Endothelial cell (in vitro differentiated cells): Measurements from ENCODE around the gene AFG3L2. TPM values are rescaled to one million over a fixed set of nuclear protein-coding genes. Genes with fewer than 3 reads are reported as not detected.
A peak's percentile ranks its signal among the peaks of the same experiment; 100 is the strongest.

Experiments
- DNase-seq: peaks from one replicate; pipeline ENCODE4 v3.0.0; 2021; ENCODE audit warnings: low spot score
- H3K27ac Mint-ChIP-seq: one replicate; pipeline ENCODE4 v1.8.0; 2021; ENCODE audit warnings: mixed read lengths, inconsistent platforms; ENCODE audit not compliant: unreplicated experiment
- H3K27me3 Mint-ChIP-seq: one replicate; pipeline ENCODE4 v1.8.0; 2021; ENCODE audit warnings: mild to moderate bottlenecking, moderate library complexity, mixed read lengths, inconsistent platforms; ENCODE audit not compliant: unreplicated experiment
- H3K36me3 Mint-ChIP-seq: one replicate; pipeline ENCODE4 v1.8.0; 2021; ENCODE audit warnings: mild to moderate bottlenecking, low read depth, mixed read lengths, inconsistent platforms; ENCODE audit not compliant: unreplicated experiment
- H3K4me1 Mint-ChIP-seq: one replicate; pipeline ENCODE4 v1.8.0; 2021; ENCODE audit warnings: mild to moderate bottlenecking, mixed read lengths, inconsistent platforms; ENCODE audit not compliant: unreplicated experiment
- H3K4me3 Mint-ChIP-seq: one replicate; pipeline ENCODE4 v1.8.0; 2021; ENCODE audit warnings: mild to moderate bottlenecking, mixed read lengths, inconsistent platforms; ENCODE audit not compliant: unreplicated experiment
- H3K9me3 Mint-ChIP-seq: one replicate; pipeline ENCODE4 v1.8.0; 2021; ENCODE audit warnings: mixed read lengths, inconsistent platforms; ENCODE audit not compliant: unreplicated experiment
- total RNA-seq: library from RNA; stranded (reverse); fragmentation: NEBNext Ultra II Directional; extraction: Animal tissue kit (Norgen Biotek cat#: 25700); gene quantifications from one replicate; pipeline ENCODE4 v1.2.1, GENCODE V29; 2021; ENCODE audit not compliant: unreplicated experiment
- TF ChIP-seq, protein P1 (sequence below): fragments of 200-600 bp; sonication (generic); IDR thresholded peaks from one replicate; pipeline ENCODE4 v1.5.0; 2021; ENCODE audit warnings: antibody characterized with exemption; ENCODE audit not compliant: unreplicated experiment

AFG3L2 gene
- total RNA-seq, 1 donor from 2014 or later = 47.7 TPM

- Mint-ChIP-seq H3K36me3 (peaks cover 29% of the 10 kb centered on the region), H3K4me1 (peaks cover 10% of the 10 kb centered on the region), H3K9me3 (no peaks in the 10 kb centered on the region), H3K4me3 (peak overlapping the region; percentile 37), H3K27ac (peak overlapping the region; percentile 74), H3K27me3 (peaks cover 7% of the 10 kb centered on the region)
- TF ChIP-seq, protein P1, sequence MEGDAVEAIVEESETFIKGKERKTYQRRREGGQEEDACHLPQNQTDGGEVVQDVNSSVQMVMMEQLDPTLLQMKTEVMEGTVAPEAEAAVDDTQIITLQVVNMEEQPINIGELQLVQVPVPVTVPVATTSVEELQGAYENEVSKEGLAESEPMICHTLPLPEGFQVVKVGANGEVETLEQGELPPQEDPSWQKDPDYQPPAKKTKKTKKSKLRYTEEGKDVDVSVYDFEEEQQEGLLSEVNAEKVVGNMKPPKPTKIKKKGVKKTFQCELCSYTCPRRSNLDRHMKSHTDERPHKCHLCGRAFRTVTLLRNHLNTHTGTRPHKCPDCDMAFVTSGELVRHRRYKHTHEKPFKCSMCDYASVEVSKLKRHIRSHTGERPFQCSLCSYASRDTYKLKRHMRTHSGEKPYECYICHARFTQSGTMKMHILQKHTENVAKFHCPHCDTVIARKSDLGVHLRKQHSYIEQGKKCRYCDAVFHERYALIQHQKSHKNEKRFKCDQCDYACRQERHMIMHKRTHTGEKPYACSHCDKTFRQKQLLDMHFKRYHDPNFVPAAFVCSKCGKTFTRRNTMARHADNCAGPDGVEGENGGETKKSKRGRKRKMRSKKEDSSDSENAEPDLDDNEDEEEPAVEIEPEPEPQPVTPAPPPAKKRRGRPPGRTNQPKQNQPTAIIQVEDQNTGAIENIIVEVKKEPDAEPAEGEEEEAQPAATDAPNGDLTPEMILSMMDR = no peak
- no peak for DNase-seq
Observed at GRCh38 chr18:12326711-12327460, 50.1 kb downstream of the AFG3L2 start.

- peaks cover 7% of the 10 kb centered on the region for H3K27me3 Mint-ChIP-seq
- H3K9me3 Mint-ChIP-seq = no peaks in the 10 kb centered on the region
- TF ChIP-seq, protein P1 = no peak
- no peak for DNase-seq
- H3K27ac Mint-ChIP-seq = no peak overlapping the region
- H3K36me3 Mint-ChIP-seq = peaks cover 36% of the 10 kb centered on the region
- H3K4me3 Mint-ChIP-seq = peak overlapping the region; percentile 4
- H3K4me1 Mint-ChIP-seq = peaks cover 17% of the 10 kb centered on the region
Observed at GRCh38 chr18:12325726-12326245, 51.2 kb downstream of the AFG3L2 start.

DNA sequence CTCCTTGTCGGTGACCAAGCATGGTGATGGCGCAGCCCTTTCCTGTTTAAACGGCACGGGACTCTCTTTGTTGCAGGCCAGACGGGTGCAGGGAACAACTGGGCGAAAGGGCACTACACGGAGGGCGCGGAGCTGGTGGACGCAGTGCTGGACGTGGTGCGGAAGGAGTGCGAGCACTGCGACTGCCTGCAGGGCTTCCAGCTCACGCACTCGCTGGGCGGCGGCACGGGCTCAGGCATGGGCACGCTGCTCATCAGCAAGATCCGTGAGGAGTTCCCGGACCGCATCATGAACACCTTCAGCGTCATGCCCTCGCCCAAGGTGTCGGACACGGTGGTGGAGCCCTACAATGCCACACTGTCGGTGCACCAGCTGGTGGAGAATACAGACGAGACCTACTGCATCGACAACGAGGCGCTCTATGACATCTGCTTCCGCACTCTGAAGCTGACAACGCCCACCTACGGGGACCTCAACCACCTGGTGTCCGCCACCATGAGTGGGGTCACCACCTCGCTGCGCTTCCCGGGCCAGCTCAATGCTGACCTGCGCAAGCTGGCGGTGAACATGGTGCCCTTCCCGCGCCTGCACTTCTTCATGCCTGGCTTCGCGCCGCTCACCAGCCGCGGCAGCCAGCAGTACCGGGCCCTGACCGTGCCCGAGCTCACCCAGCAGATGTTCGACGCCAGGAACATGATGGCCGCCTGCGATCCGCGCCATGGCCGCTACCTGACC, 51.9 kb downstream of the AFG3L2 start:
- peaks cover 19% of the 10 kb centered on the region for H3K4me1 Mint-ChIP-seq
- H3K27ac Mint-ChIP-seq = no peak overlapping the region
- TF ChIP-seq, protein P1 = no peak
- no peak for DNase-seq
- peaks cover 7% of the 10 kb centered on the region for H3K27me3 Mint-ChIP-seq
- no peak overlapping the region for H3K4me3 Mint-ChIP-seq
- H3K9me3 Mint-ChIP-seq = no peaks in the 10 kb centered on the region
- H3K36me3 Mint-ChIP-seq = peaks cover 41% of the 10 kb centered on the region

GRCh38 chr18:12321333-12321732, 55.7 kb downstream of the AFG3L2 start:
- H3K27ac Mint-ChIP-seq = peak overlapping the region; percentile 42
- TF ChIP-seq, protein P1 = no peak

More at GRCh38 chr18:12321333-12321732, 55.7 kb downstream of the AFG3L2 start:
- no peaks in the 10 kb centered on the region for H3K9me3 Mint-ChIP-seq
- no peak overlapping the region for H3K4me3 Mint-ChIP-seq
- H3K36me3 Mint-ChIP-seq = peaks cover 38% of the 10 kb centered on the region
- H3K27me3 Mint-ChIP-seq = peaks cover 2% of the 10 kb centered on the region
- H3K4me1 Mint-ChIP-seq = peaks cover 19% of the 10 kb centered on the region
- no peak for DNase-seq
